HepG2 (cell line): ENCODE measurements around the gene CEP43. TPM values are rescaled to one million over a fixed set of nuclear protein-coding genes. Genes with fewer than 3 reads are reported as not detected.

Source experiments
- ATAC-seq: fragments of 200-7000 bp; cut with Tn5 transposase; 3 replicates; pipeline ENCODE4 v1.9.1; 2020; ENCODE audit warnings: mild to moderate bottlenecking, moderate library complexity
- BruUV-seq: library from RNA; stranded (reverse); fragments of 400-500 nt; replicated peaks from 2 replicates; lab custom pipeline; 2021; lab: Mats Ljungman, UMichigan
- CTCF ChIA-PET: fragments of 300-600 bp; formaldehyde crosslinking; extraction: SDS; loops from one replicate; lab custom pipeline; 2021; ENCODE audit warnings: low total read pairs, inconsistent platforms, low intra/inter-chr PET ratio; lab: Yijun Ruan, JAX
- POLR2A ChIA-PET: fragments of 350-600 bp; sonication (Branson Sonifier 250); formaldehyde crosslinking; loops from one replicate; lab custom pipeline; 2020; ENCODE audit warnings: antibody characterized with exemption, inconsistent platforms; lab: Yijun Ruan, JAX
- DNase-seq: peaks from one replicate; pipeline ENCODE4 v3.0.0-alpha.2; 2015; ENCODE audit warnings: low spot score
- FAIRE-seq: peaks from 3 replicates; lab custom pipeline; 2011; peaks lifted over from hg19 to GRCh38; lab: Jason Lieb, UNC
- H2AFZ ChIP-seq: one replicate; pipeline ENCODE4 v1.6.1; 2011; ENCODE audit warnings: low read length, inconsistent platforms
- H3K27ac ChIP-seq: fragments of 300-600 bp; 3 replicates; pipeline ENCODE4 v1.8.0; 2011; ENCODE audit warnings: mixed run types, mild to moderate bottlenecking, mixed read lengths, low read length, inconsistent platforms; ENCODE audit not compliant: insufficient read depth; ENCODE audit errors: extremely low read length
- H3K27me3 ChIP-seq, 2 experiments: fragments of 200-600 bp in 1 of 2; 2 replicates in 1 of 2; 3 replicates in 1 of 2; pipeline versions ENCODE4 v1.6.0 to v1.8.0; 2011; ENCODE audit warnings: low read length in 2 of 2, mild to moderate bottlenecking in 2 of 2, moderate library complexity in 2 of 2, inconsistent platforms in 1 of 2; ENCODE audit not compliant: insufficient read depth in 2 of 2, control insufficient read depth in 1 of 2
- H3K36me3 ChIP-seq, 2 experiments: fragments of 200-600 bp in 1 of 2; replicated peaks in 1 of 2; 2 replicates in 1 of 2; 3 replicates in 1 of 2; pipeline versions ENCODE4 v1.5.1 to v1.8.0; 2011; ENCODE audit warnings: low read length in 2 of 2, inconsistent platforms in 1 of 2; ENCODE audit not compliant: insufficient read depth in 2 of 2, control insufficient read depth in 1 of 2
- H3K4me1 ChIP-seq: 2 replicates; pipeline ENCODE4 v1.5.1; 2012; ENCODE audit warnings: low read length, inconsistent platforms; ENCODE audit not compliant: insufficient read depth
- H3K4me2 ChIP-seq: 2 replicates; pipeline ENCODE4 v1.6.0; 2011; ENCODE audit warnings: low read depth, low read length, inconsistent platforms
- H3K4me3 ChIP-seq, 3 experiments: fragments of 200-600 bp in 1 of 3; sonication (generic), shearing (Covaris generic) in 1 of 3; replicated peaks in 1 of 3; 2 replicates each; pipeline ENCODE4 v1.5.1; 2011 to 2016; ENCODE audit warnings: low read length in 3 of 3, inconsistent platforms in 2 of 3, low read depth in 2 of 3, mild to moderate bottlenecking in 2 of 3, control low read depth in 1 of 3, mixed read lengths in 1 of 3; ENCODE audit not compliant: insufficient read depth in 1 of 3
- H3K79me2 ChIP-seq: one replicate; pipeline ENCODE4 v1.6.1; 2011; ENCODE audit warnings: low read length, inconsistent platforms; ENCODE audit not compliant: insufficient read depth
- H3K9ac ChIP-seq: 2 replicates; pipeline ENCODE4 v1.6.0; 2011; ENCODE audit warnings: mild to moderate bottlenecking, low read depth, low read length, inconsistent platforms; ENCODE audit not compliant: insufficient read depth
- H3K9me3 ChIP-seq: 2 replicates; pipeline ENCODE4 v1.5.1; 2012; ENCODE audit warnings: mild to moderate bottlenecking, low read length
- H4K20me1 ChIP-seq: 2 replicates; pipeline ENCODE4 v1.6.0; 2011; ENCODE audit warnings: inconsistent platforms, mild to moderate bottlenecking, low read length, moderate library complexity; ENCODE audit not compliant: insufficient read depth
- BRD4 ChIP-seq: sonication (generic); formaldehyde crosslinking; IDR thresholded peaks from 2 replicates; pipeline ENCODE4 v1.4.0; 2020; ENCODE audit warnings: missing genetic modification reagents
- CCDC6 ChIP-seq: sonication (generic); formaldehyde crosslinking; IDR thresholded peaks from 2 replicates; pipeline ENCODE4 v1.8.1; 2022; ENCODE audit warnings: mild to moderate bottlenecking, missing genetic modification reagents, moderate library complexity
- KLF6 ChIP-seq: IDR thresholded peaks from 2 replicates; pipeline ENCODE4 v1.8.0; 2016; ENCODE audit warnings: missing biosample characterization, missing genetic modification reagents
- KMT2A ChIP-seq: sonication (generic); formaldehyde crosslinking; IDR thresholded peaks from 2 replicates; pipeline ENCODE4 v1.4.0; 2020; ENCODE audit warnings: missing genetic modification reagents
- MLLT10 ChIP-seq: sonication (generic); formaldehyde crosslinking; IDR thresholded peaks from 2 replicates; pipeline ENCODE4 v1.4.0; 2020; ENCODE audit warnings: missing genetic modification reagents
- POLR2AphosphoS5 ChIP-seq: IDR thresholded peaks from 2 replicates; pipeline ENCODE4 v1.6.1; 2012; ENCODE audit warnings: low read depth, low read length
- POLR2G ChIP-seq: fragments of 200-400 bp; formaldehyde crosslinking; IDR thresholded peaks from 2 replicates; pipeline ENCODE4 v1.6.1; 2018; ENCODE audit warnings: mild to moderate bottlenecking, low read depth, low read length, moderate library complexity
- RFXAP ChIP-seq: sonication (generic); formaldehyde crosslinking; IDR thresholded peaks from 2 replicates; pipeline ENCODE4 v1.4.0; 2020; ENCODE audit warnings: missing genetic modification reagents, borderline replicate concordance
- SMAD3 ChIP-seq: sonication (generic); formaldehyde crosslinking; IDR thresholded peaks from 2 replicates; pipeline ENCODE4 v1.4.0; 2020; ENCODE audit warnings: missing genetic modification reagents
- YEATS4 ChIP-seq: sonication (generic); formaldehyde crosslinking; IDR thresholded peaks from 2 replicates; pipeline ENCODE4 v1.4.0; 2020; ENCODE audit warnings: missing genetic modification reagents, borderline replicate concordance
- ZEB1 ChIP-seq: IDR thresholded peaks from 2 replicates; pipeline ENCODE4 v1.6.1; 2012; ENCODE audit warnings: mild to moderate bottlenecking, low read depth, inconsistent platforms; ENCODE audit not compliant: insufficient replicate concordance
- ZNF12 ChIP-seq: sonication (generic); formaldehyde crosslinking; IDR thresholded peaks from 2 replicates; pipeline ENCODE4 v1.5.0; 2020; ENCODE audit warnings: missing genetic modification reagents
- ZNF577 ChIP-seq: sonication (generic); formaldehyde crosslinking; IDR thresholded peaks from 2 replicates; pipeline ENCODE4 v1.4.0; 2020; ENCODE audit warnings: mild to moderate bottlenecking, low read depth, missing genetic modification reagents, borderline replicate concordance
- ZNF616 ChIP-seq: sonication (generic); formaldehyde crosslinking; IDR thresholded peaks from 2 replicates; pipeline ENCODE4 v1.5.0; 2020; ENCODE audit warnings: low read depth, mild to moderate bottlenecking, missing genetic modification reagents
- ZNF879 ChIP-seq: sonication (generic); formaldehyde crosslinking; IDR thresholded peaks from 2 replicates; pipeline ENCODE4 v1.8.1; 2023; ENCODE audit warnings: missing genetic modification reagents
- WGBS: methylation state at CpG from one replicate; pipeline ENCODE4 v1.1.6; 2017; ENCODE audit warnings: low lambda C conversion rate; 5-methylcytosine and 5-hydroxymethylcytosine counted together
- in situ Hi-C: cut with HindIII; loops from 2 replicates; pipeline ENCODE4 v1.10.0; 2017; ENCODE audit warnings: low pct_unique_long_range_greater_than_20kb; ENCODE audit not compliant: extremely low pct_ligation_motif_present
- intact Hi-C: fragments of 100-400 bp; cut with micrococcal nuclease; formaldehyde crosslinking; loops from one replicate; pipeline ENCODE4 v1.10.0; 2022; ENCODE audit not compliant: unreplicated experiment
- polyA plus RNA-seq, 8 experiments: library from polyadenylated mRNA; depleted of rRNA in 3 of 8; stranded (reverse) in 7 of 8; unstranded in 1 of 8; fragments of >200 nt; fragmentation: Illumina TruSeq in 4 of 8; extraction: Trizol in 4 of 8; gene quantifications; 2 replicates each; pipeline versions ENCODE4 v1.2.1 to v1.2.3, GENCODE V29; 2011 to 2016; ENCODE audit warnings: low read depth in 4 of 8, missing spikeins in 1 of 8, mixed read lengths in 1 of 8; ENCODE audit not compliant: insufficient read depth in 1 of 8
- total RNA-seq, 5 experiments: library from RNA; depleted of rRNA; stranded (reverse); fragments of >200 nt; fragmentation: Illumina TruSeq; extraction: Trizol; gene quantifications; 2 replicates each; pipeline ENCODE4 v1.2.3, GENCODE V29; 2016; ENCODE audit warnings: low read depth in 1 of 5
- TF ChIP-seq, protein P1 (sequence below): sonication (generic); formaldehyde crosslinking; IDR thresholded peaks from 2 replicates; pipeline ENCODE4 v1.4.0; 2020; ENCODE audit warnings: missing genetic modification reagents, mild to moderate bottlenecking, borderline replicate concordance
- TF ChIP-seq, protein P2 (sequence below): sonication (generic); formaldehyde crosslinking; IDR thresholded peaks from 2 replicates; pipeline ENCODE4 v1.4.0; 2020; ENCODE audit warnings: missing genetic modification reagents, borderline replicate concordance

CEP43 gene
- total and polyA plus RNA-seq, 2 of the 13 experiments (the other 11 are each of a cell fraction or from before 2014, with no cell fraction given): 29.3 to 73.9 TPM

DNA sequence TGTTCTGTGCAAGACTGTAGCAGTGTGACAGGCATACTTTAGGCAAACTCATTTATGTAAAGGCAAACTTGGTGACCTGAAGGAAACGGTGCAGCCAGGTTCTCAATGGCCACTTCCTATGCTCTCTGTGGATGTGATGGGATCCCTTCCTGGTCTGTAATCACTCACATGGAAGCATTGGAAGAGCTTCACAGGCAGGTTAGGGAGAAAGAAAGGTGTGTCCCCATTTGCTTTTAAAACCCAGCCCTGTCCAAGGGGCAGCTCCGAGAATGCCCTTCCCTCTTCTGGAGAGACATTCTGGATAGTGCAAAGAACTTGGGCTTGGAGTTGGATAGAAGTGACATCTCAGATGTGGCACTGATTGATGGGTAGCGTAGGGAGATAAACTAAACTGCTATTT lies 28.1 kb downstream of the CEP43 start:
- ChIA-PET CTCF (no interaction called here), POLR2A (no interaction called here)
- Histone ChIP-seq H4K20me1 (no peaks in the 10 kb centered on the region), H3K27me3 (no peaks in the 10 kb centered on the region; a peak in 1 of 5 replicates), H3K9me3 (no peaks in the 10 kb centered on the region), H3K79me2 (no peaks in the 10 kb centered on the region), H3K36me3 (peaks cover 48 to 97% of the 10 kb centered on the region in 2 experiments), H2AFZ (no peak overlapping the region), H3K4me2 (no peak overlapping the region), H3K9ac (no peak overlapping the region)
- in situ Hi-C loops (no loop called here), intact Hi-C loops (no loop called here)
- FAIRE-seq (no peak), ATAC-seq (no peak; the same call in 2 of the 3 replicates), DNase-seq (no peak)
- BruUV-seq: no TSS peak
- 98% methylated on average over 3 of the region's 3 CpGs for WGBS
- TF ChIP-seq ZNF879 (CRISPR knock-in tag) (no peak), ZNF616 (CRISPR knock-in tag) (no peak), YEATS4 (CRISPR knock-in tag) (no peak), RFXAP (CRISPR knock-in tag) (no peak), ZEB1 (no peak), BRD4 (CRISPR knock-in tag) (no peak)
- TF ChIP-seq, protein P1, sequence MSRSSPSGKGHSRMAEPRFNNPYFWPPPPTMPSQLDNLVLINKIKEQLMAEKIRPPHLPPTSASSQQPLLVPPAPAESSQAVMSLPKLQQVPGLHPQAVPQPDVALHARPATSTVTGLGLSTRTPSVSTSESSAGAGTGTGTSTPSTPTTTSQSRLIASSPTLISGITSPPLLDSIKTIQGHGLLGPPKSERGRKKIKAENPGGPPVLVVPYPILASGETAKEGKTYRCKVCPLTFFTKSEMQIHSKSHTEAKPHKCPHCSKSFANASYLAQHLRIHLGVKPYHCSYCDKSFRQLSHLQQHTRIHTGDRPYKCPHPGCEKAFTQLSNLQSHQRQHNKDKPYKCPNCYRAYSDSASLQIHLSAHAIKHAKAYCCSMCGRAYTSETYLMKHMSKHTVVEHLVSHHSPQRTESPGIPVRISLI (CRISPR knock-in tag): no peak
- TF ChIP-seq, all 625 proteins: peak for 0
- Histone ChIP-seq H3K4me1 (no peaks in the 10 kb centered on the region), H3K4me3 (no peak overlapping the region), H3K27ac (no peak overlapping the region)

DNA sequence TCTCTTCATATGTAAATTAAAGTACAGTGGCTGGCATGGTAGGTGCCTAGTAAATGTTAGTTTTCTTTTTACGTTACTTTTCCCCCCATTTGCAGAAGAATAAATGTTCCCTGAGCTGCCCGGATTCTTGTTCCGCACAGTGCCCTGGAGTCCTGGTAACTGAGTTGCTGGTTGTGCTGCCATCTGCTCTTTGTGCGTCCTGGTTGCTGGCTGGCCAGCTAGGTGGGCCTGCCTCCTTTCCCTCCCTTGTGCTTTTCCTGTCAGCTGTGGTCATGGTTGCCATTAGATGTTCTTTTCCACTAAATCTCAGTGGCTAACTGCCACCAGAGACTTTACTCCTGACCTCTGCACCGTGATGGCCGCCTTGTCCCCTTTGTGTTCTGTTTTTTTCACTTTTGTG lies 28.6 kb downstream of the CEP43 start:
- Histone ChIP-seq H3K9me3 (no peaks in the 10 kb centered on the region), H3K9ac (no peak overlapping the region), H3K4me1 (no peaks in the 10 kb centered on the region), H3K36me3 (peaks cover 45 to 95% of the 10 kb centered on the region in 2 experiments), H2AFZ (no peak overlapping the region), H4K20me1 (no peaks in the 10 kb centered on the region), H3K4me2 (no peak overlapping the region), H3K79me2 (no peaks in the 10 kb centered on the region), H3K27me3 (no peaks in the 10 kb centered on the region; a peak in 1 of 5 replicates), H3K27ac (no peak overlapping the region), H3K4me3 (no peak overlapping the region)
- BruUV-seq: no TSS peak
- intact Hi-C loops (no loop called here), in situ Hi-C loops (no loop called here)
- no peak for DNase-seq
- POLR2A ChIA-PET: no interaction called here
- ATAC-seq: no peak
- FAIRE-seq: no peak
- CTCF ChIA-PET: no interaction called here
- WGBS: 97% methylated on average over 6 of the region's 6 CpGs
- TF ChIP-seq SMAD3 (CRISPR knock-in tag) (no peak), KLF6 (no peak), MLLT10 (CRISPR knock-in tag) (no peak), KMT2A (no peak), POLR2G (no peak), POLR2AphosphoS5 (no peak), ZNF12 (CRISPR knock-in tag) (no peak), CCDC6 (CRISPR knock-in tag) (no peak), ZNF577 (CRISPR knock-in tag) (no peak)
- TF ChIP-seq, protein P2, sequence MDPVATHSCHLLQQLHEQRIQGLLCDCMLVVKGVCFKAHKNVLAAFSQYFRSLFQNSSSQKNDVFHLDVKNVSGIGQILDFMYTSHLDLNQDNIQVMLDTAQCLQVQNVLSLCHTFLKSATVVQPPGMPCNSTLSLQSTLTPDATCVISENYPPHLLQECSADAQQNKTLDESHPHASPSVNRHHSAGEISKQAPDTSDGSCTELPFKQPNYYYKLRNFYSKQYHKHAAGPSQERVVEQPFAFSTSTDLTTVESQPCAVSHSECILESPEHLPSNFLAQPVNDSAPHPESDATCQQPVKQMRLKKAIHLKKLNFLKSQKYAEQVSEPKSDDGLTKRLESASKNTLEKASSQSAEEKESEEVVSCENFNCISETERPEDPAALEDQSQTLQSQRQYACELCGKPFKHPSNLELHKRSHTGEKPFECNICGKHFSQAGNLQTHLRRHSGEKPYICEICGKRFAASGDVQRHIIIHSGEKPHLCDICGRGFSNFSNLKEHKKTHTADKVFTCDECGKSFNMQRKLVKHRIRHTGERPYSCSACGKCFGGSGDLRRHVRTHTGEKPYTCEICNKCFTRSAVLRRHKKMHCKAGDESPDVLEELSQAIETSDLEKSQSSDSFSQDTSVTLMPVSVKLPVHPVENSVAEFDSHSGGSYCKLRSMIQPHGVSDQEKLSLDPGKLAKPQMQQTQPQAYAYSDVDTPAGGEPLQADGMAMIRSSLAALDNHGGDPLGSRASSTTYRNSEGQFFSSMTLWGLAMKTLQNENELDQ (CRISPR knock-in tag): no peak
